Liver (tissue), 9 donors: ENCODE results near the gene ERH. TPM values are rescaled to one million over a fixed set of nuclear protein-coding genes. Genes with fewer than 3 reads are reported as not detected.

Experiments
- DNase-seq: peaks from one replicate; pipeline ENCODE4 v3.0.0-alpha.2; 2017; ENCODE audit warnings: low spot score
- H3K27ac ChIP-seq, 2 donors: one replicate each; pipeline ENCODE4 v1.7.0; 2013; ENCODE audit warnings: inconsistent platforms in 2 of 2, low read length in 2 of 2, control low read depth in 1 of 2, low read depth in 1 of 2, mild to moderate bottlenecking in 1 of 2
- H3K27me3 ChIP-seq, 4 donors: one replicate each; pipeline versions ENCODE4 v1.6.1 to v1.7.0; 2013; ENCODE audit warnings: low read length in 3 of 4, inconsistent platforms in 1 of 4, mild to moderate bottlenecking in 1 of 4, moderate library complexity in 1 of 4; ENCODE audit not compliant: control insufficient read depth in 4 of 4, insufficient read depth in 4 of 4
- H3K36me3 ChIP-seq, 4 donors: one replicate each; pipeline versions ENCODE4 v1.6.1 to v1.7.0; 2013; ENCODE audit warnings: low read length in 3 of 4, mild to moderate bottlenecking in 3 of 4, low read depth in 1 of 4, moderate library complexity in 1 of 4; ENCODE audit not compliant: control insufficient read depth in 4 of 4, insufficient read depth in 3 of 4
- H3K4me1 ChIP-seq, 4 donors: one replicate each; pipeline versions ENCODE4 v1.6.1 to v1.7.0; 2013; ENCODE audit warnings: low read length in 3 of 4, mild to moderate bottlenecking in 3 of 4, moderate library complexity in 1 of 4; ENCODE audit not compliant: control insufficient read depth in 4 of 4, insufficient read depth in 4 of 4
- H3K4me3 ChIP-seq, 3 donors: one replicate each; pipeline versions ENCODE4 v1.6.1 to v1.7.0; 2013; ENCODE audit warnings: low read length in 3 of 3, control low read depth in 1 of 3, low read depth in 1 of 3, mild to moderate bottlenecking in 1 of 3
- H3K9ac ChIP-seq, 2 donors: one replicate each; pipeline ENCODE4 v1.7.0; 2013; ENCODE audit warnings: low read length in 2 of 2, mild to moderate bottlenecking in 2 of 2, moderate library complexity in 2 of 2, control low read depth in 1 of 2, low read depth in 1 of 2
- H3K9me3 ChIP-seq, 4 donors: one replicate each; pipeline versions ENCODE4 v1.6.1 to v1.7.0; 2013; ENCODE audit warnings: low read length in 3 of 4; ENCODE audit not compliant: control insufficient read depth in 4 of 4
- ATF3 ChIP-seq: IDR thresholded peaks from 2 replicates; pipeline ENCODE4 v1.6.1; 2016; ENCODE audit warnings: antibody characterized with exemption
- EGR1 ChIP-seq, 2 donors: IDR thresholded peaks; 2 replicates each; pipeline ENCODE4 v1.6.1; 2016 to 2018; ENCODE audit warnings: antibody characterized with exemption in 2 of 2, low read depth in 2 of 2
- FOXA1 ChIP-seq: IDR thresholded peaks from 2 replicates; pipeline ENCODE4 v1.6.1; 2016; ENCODE audit warnings: antibody characterized with exemption
- FOXA2 ChIP-seq: IDR thresholded peaks from 2 replicates; pipeline ENCODE4 v1.6.1; 2016; ENCODE audit warnings: antibody characterized with exemption
- GABPA ChIP-seq, 2 donors: IDR thresholded peaks in 1 of 2; conservative IDR thresholded peaks in 1 of 2; 2 replicates each; pipeline ENCODE4 v1.6.1; 2016; ENCODE audit warnings: antibody characterized with exemption in 2 of 2, mild to moderate bottlenecking in 1 of 2, moderate library complexity in 1 of 2
- HNF4A ChIP-seq, 2 donors: conservative IDR thresholded peaks; 2 replicates each; pipeline ENCODE4 v1.6.1; 2016; ENCODE audit warnings: antibody characterized with exemption in 2 of 2, mild to moderate bottlenecking in 2 of 2
- HNF4G ChIP-seq: IDR thresholded peaks from 2 replicates; pipeline ENCODE4 v1.6.1; 2016; ENCODE audit warnings: antibody characterized with exemption
- JUND ChIP-seq, 2 donors: IDR thresholded peaks; 2 replicates each; pipeline ENCODE4 v1.6.1; 2016; ENCODE audit warnings: antibody characterized with exemption in 2 of 2
- NR2F2 ChIP-seq: IDR thresholded peaks from 2 replicates; pipeline ENCODE4 v1.6.1; 2016; ENCODE audit warnings: antibody characterized with exemption
- RAD21 ChIP-seq, 2 donors: IDR thresholded peaks; 2 replicates each; pipeline ENCODE4 v1.6.1; 2016; ENCODE audit warnings: antibody characterized with exemption in 2 of 2, mild to moderate bottlenecking in 2 of 2
- REST ChIP-seq: IDR thresholded peaks from 2 replicates; pipeline ENCODE4 v1.6.1; 2016; ENCODE audit warnings: antibody characterized with exemption, mild to moderate bottlenecking
- RXRA ChIP-seq, 2 donors: IDR thresholded peaks; 2 replicates each; pipeline ENCODE4 v1.6.1; 2017 to 2018; ENCODE audit warnings: antibody characterized with exemption in 2 of 2, mild to moderate bottlenecking in 1 of 2
- SP1 ChIP-seq: IDR thresholded peaks from 2 replicates; pipeline ENCODE4 v1.6.1; 2018; ENCODE audit warnings: antibody characterized with exemption, mild to moderate bottlenecking
- TAF1 ChIP-seq: conservative IDR thresholded peaks from 2 replicates; pipeline ENCODE4 v1.6.1; 2016; ENCODE audit warnings: antibody characterized with exemption, mild to moderate bottlenecking
- YY1 ChIP-seq: IDR thresholded peaks from 2 replicates; pipeline ENCODE4 v1.6.1; 2016; ENCODE audit warnings: antibody characterized with exemption, mild to moderate bottlenecking
- WGBS: extraction: QIAGEN DNeasy Blood & Tissue Kit; methylation state at CpG from one replicate; pipeline ENCODE4 v1.1.7; 2013; 5-methylcytosine and 5-hydroxymethylcytosine counted together
- polyA plus RNA-seq, 2 donors: library from polyadenylated mRNA; stranded (reverse) in 1 of 2; unstranded in 1 of 2; fragments of 200-250 nt in 1 of 2; fragments of >200 nt in 1 of 2; fragmentation: Nextera tagmentation in 1 of 2; extraction: Ambion mirVana in 1 of 2; gene quantifications; one replicate each; pipeline versions ENCODE4 v1.2.1 to v1.2.3, GENCODE V29; 2013 to 2015
- total RNA-seq, 2 donors: library from RNA; depleted of rRNA; stranded (reverse); fragments of >200 nt; gene quantifications; one replicate each; pipeline ENCODE4 v1.2.3, GENCODE V29; 2014
- TF ChIP-seq, protein P1 (sequence below): IDR thresholded peaks from 2 replicates; pipeline ENCODE4 v1.6.1; 2016; ENCODE audit warnings: antibody characterized with exemption
- TF ChIP-seq, protein P2 (sequence below): IDR thresholded peaks from 2 replicates; pipeline ENCODE4 v1.6.1; 2016; ENCODE audit warnings: antibody characterized with exemption
- TF ChIP-seq, protein P3 (sequence below): fragments of 150-350 bp; IDR thresholded peaks from 2 replicates; pipeline ENCODE4 v1.5.1; 2017; ENCODE audit warnings: improper control_type of control experiment, low read depth, low read length; ENCODE audit not compliant: missing input control
- donor health status: healthy.
- donor health status: healthy.
- donor health status: healthy.
- donor health status: healthy.
- donor health status: healthy.

The ERH gene
- total and polyA plus RNA-seq, 4 donors: 49.2 to 78.0 (median 63.4) TPM

DNA sequence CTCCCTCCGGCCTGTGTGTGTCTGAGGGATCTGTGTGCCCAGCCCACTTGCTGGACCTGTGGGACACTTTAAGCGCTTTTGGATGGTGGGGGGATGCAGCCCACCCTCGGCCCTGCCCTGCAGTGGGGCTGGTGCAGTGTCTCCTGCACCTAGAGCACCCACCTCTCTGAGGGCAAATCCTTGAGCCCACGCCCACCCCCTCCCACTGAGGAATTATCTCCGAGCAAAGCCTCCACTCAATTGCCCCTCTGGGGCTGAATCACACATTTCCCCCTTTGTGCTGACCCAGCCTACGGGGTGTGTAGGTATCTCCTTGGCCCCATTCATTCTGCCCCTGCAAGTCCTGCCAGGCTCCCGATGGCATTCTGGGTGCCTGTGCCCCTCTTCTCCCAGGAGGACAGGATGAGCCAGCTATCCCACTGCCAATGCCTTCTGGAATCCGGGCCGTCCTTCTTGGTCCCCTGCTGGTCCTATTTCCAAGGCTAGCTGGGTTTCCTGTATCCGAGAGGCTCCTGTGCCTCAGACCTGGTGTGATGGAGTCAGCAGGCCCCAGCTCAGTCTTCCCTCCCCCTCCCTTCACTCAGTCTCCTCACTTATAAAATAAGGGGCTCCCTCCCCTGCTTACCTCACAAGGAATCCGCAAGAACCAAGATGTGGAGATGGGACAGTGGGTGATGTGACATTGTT lies 48.9 kb downstream of the ERH start:
- no peak for DNase-seq
- H3K27ac ChIP-seq: no peak overlapping the region
- H3K4me1 ChIP-seq: no peaks in the 10 kb centered on the region
- H3K9ac ChIP-seq: no peak overlapping the region
- TF ChIP-seq RXRA (IDR thresholded peaks at IDR 0.05): no peak
- no peak for TF ChIP-seq FOXA1
- TF ChIP-seq NR2F2: no peak
- TF ChIP-seq SP1: no peak
- TF ChIP-seq RAD21 (IDR thresholded peaks at IDR 0.05): no peak
- TF ChIP-seq TAF1: no peak
- no peak for TF ChIP-seq YY1
- TF ChIP-seq, protein P1, sequence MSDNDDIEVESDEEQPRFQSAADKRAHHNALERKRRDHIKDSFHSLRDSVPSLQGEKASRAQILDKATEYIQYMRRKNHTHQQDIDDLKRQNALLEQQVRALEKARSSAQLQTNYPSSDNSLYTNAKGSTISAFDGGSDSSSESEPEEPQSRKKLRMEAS: no peak
- no peak for TF ChIP-seq REST
- TF ChIP-seq ATF3: no peak
- TF ChIP-seq GABPA (IDR thresholded peaks at IDR 0.05 in 1 of 2, conservative IDR thresholded peaks at IDR 0.05 in 1 of 2): no peak
- TF ChIP-seq JUND (IDR thresholded peaks at IDR 0.05): no peak
- no peak for TF ChIP-seq EGR1 (IDR thresholded peaks at IDR 0.05; ENCODE audit: low read depth in 2 of 2)
- no peak for TF ChIP-seq HNF4A (conservative IDR thresholded peaks at IDR 0.05)
- TF ChIP-seq FOXA2: no peak
- no peak for TF ChIP-seq HNF4G
- WGBS: 86% methylated on average over 11 of the region's 11 CpGs
- H3K9me3 ChIP-seq: no peaks in the 10 kb centered on the region
- H3K4me3 ChIP-seq: no peak overlapping the region
- no peaks in the 10 kb centered on the region for H3K36me3 ChIP-seq
- no peaks in the 10 kb centered on the region for H3K27me3 ChIP-seq

GRCh38 chr14:69346710-69347109 lies 51.4 kb downstream of the ERH start:
- Histone ChIP-seq H3K9me3 (no peaks in the 10 kb centered on the region), H3K27me3 (no peaks in the 10 kb centered on the region), H3K27ac (no peak overlapping the region), H3K9ac (no peak overlapping the region), H3K4me1 (peaks cover 0 to 7% (median 3%) of the 10 kb centered on the region in 4 donors), H3K36me3 (no peaks in the 10 kb centered on the region), H3K4me3 (no peak overlapping the region)
- WGBS: 25% methylated on average over 9 of the region's 9 CpGs
- no peak for TF ChIP-seq REST
- peak in 1 of 2 donors; percentile 76 for TF ChIP-seq RAD21 (IDR thresholded peaks at IDR 0.05)
- TF ChIP-seq, protein P2, sequence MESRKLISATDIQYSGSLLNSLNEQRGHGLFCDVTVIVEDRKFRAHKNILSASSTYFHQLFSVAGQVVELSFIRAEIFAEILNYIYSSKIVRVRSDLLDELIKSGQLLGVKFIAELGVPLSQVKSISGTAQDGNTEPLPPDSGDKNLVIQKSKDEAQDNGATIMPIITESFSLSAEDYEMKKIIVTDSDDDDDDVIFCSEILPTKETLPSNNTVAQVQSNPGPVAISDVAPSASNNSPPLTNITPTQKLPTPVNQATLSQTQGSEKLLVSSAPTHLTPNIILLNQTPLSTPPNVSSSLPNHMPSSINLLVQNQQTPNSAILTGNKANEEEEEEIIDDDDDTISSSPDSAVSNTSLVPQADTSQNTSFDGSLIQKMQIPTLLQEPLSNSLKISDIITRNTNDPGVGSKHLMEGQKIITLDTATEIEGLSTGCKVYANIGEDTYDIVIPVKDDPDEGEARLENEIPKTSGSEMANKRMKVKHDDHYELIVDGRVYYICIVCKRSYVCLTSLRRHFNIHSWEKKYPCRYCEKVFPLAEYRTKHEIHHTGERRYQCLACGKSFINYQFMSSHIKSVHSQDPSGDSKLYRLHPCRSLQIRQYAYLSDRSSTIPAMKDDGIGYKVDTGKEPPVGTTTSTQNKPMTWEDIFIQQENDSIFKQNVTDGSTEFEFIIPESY: no peak
- TF ChIP-seq, protein P3, sequence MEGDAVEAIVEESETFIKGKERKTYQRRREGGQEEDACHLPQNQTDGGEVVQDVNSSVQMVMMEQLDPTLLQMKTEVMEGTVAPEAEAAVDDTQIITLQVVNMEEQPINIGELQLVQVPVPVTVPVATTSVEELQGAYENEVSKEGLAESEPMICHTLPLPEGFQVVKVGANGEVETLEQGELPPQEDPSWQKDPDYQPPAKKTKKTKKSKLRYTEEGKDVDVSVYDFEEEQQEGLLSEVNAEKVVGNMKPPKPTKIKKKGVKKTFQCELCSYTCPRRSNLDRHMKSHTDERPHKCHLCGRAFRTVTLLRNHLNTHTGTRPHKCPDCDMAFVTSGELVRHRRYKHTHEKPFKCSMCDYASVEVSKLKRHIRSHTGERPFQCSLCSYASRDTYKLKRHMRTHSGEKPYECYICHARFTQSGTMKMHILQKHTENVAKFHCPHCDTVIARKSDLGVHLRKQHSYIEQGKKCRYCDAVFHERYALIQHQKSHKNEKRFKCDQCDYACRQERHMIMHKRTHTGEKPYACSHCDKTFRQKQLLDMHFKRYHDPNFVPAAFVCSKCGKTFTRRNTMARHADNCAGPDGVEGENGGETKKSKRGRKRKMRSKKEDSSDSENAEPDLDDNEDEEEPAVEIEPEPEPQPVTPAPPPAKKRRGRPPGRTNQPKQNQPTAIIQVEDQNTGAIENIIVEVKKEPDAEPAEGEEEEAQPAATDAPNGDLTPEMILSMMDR: peak; percentile 38
- peak; percentile 57 for DNase-seq
